Measurements from ENCODE around the gene ZC3H12A.

DNA sequence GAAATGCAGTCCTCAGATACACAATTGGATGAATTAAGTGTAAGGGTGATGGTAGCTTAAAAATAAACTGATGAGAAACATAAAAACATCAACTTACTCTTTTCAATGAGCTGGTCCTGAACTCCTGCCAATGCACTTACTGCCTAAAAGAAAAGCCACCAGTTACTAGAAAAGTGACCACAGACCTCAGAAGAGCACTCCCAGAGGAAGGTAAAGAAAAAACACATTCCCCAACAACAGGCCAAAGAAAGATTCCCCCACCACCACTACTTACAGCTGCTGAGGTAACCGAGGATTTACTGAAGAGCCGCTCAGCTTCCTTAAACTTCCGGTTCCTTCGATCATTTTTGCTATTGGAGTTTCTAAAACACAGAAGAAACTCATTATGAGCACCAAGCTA lies 34.8 kb downstream of the ZC3H12A start:
- no peak for TF ChIP-seq POLR2A (IDR thresholded peaks at IDR 0.05)
- TF ChIP-seq CTCF (IDR thresholded peaks at IDR 0.05), result no peak

All from testis (tissue), 2 donors.